GM12873 (cell line): ENCODE results near the gene SENP2.

Experiments
- TF ChIP-seq, protein P1 (sequence below): IDR thresholded peaks from 2 replicates; pipeline ENCODE4 v1.5.1; 2012; ENCODE audit warnings: low read depth, mild to moderate bottlenecking, moderate library complexity, low read length, control low read depth; ENCODE audit not compliant: insufficient read depth; ENCODE audit errors: missing control alignments

Gene SENP2

GRCh38 chr3:185625784-185626183, 39.7 kb downstream of the SENP2 start:
- TF ChIP-seq, protein P1, sequence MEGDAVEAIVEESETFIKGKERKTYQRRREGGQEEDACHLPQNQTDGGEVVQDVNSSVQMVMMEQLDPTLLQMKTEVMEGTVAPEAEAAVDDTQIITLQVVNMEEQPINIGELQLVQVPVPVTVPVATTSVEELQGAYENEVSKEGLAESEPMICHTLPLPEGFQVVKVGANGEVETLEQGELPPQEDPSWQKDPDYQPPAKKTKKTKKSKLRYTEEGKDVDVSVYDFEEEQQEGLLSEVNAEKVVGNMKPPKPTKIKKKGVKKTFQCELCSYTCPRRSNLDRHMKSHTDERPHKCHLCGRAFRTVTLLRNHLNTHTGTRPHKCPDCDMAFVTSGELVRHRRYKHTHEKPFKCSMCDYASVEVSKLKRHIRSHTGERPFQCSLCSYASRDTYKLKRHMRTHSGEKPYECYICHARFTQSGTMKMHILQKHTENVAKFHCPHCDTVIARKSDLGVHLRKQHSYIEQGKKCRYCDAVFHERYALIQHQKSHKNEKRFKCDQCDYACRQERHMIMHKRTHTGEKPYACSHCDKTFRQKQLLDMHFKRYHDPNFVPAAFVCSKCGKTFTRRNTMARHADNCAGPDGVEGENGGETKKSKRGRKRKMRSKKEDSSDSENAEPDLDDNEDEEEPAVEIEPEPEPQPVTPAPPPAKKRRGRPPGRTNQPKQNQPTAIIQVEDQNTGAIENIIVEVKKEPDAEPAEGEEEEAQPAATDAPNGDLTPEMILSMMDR, result no peak

- TF ChIP-seq, protein P1, result no peak
These were observed 43.6 kb downstream of the SENP2 start for GRCh38 chr3:185629554-185630181.

DNA sequence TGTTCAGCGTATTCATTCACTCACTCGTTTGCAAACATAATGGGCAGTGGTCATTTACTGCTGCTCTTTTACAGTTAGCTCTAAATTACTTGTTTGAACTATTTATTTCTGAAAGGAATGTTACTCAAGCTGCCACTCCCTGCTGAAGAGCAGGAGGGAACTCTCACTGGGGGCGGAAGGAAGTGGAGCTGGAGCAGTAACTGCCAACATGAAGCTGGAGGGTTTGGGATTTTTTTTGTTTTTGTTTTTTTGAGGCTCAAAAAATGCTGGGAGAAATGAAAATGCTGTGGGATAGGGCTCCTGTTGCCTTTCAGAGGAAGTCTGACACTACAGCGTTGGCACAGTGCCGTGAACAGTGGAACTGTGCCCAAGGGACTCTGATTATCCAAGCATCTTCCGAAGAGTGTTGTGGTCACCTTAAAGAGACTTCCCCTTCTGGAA, 44.1 kb downstream of the SENP2 start:
- TF ChIP-seq, protein P1, result no peak

- TF ChIP-seq, protein P1, result no peak
These were observed 45.0 kb downstream of the SENP2 start for GRCh38 chr3:185631108-185631507.

- TF ChIP-seq, protein P1, result no peak
These were observed 45.6 kb downstream of the SENP2 start for GRCh38 chr3:185631508-185632206.

- TF ChIP-seq, protein P1, result no peak
These were observed 46.9 kb downstream of the SENP2 start for GRCh38 chr3:185632996-185633395.

GRCh38 chr3:185637388-185637787, 51.3 kb downstream of the SENP2 start:
- TF ChIP-seq, protein P1, result no peak
